Ectodermal cell (in vitro differentiated cells): ENCODE data around the gene CHRNB1.

Experiments
- H3K27ac ChIP-seq: 2 replicates; pipeline ENCODE4 v1.7.0; 2013; ENCODE audit warnings: mild to moderate bottlenecking, low read depth, low read length; ENCODE audit not compliant: insufficient read depth, poor library complexity, severe bottlenecking
- H3K27me3 ChIP-seq: 2 replicates; pipeline ENCODE4 v1.7.0; 2013; ENCODE audit warnings: mild to moderate bottlenecking, low read length; ENCODE audit not compliant: insufficient read depth, control insufficient read depth, poor library complexity, severe bottlenecking
- H3K36me3 ChIP-seq: one replicate; pipeline ENCODE4 v1.7.0; 2013; ENCODE audit warnings: low read length; ENCODE audit not compliant: control insufficient read depth, insufficient read depth
- H3K4me1 ChIP-seq: one replicate; pipeline ENCODE4 v1.7.0; 2013; ENCODE audit warnings: low read length; ENCODE audit not compliant: control insufficient read depth, insufficient read depth
- H3K4me3 ChIP-seq: 2 replicates; pipeline ENCODE4 v1.7.0; 2013; ENCODE audit warnings: low read depth, low read length, control low read depth; ENCODE audit not compliant: insufficient read depth
- H3K9me3 ChIP-seq: 2 replicates; pipeline ENCODE4 v1.7.0; 2013; ENCODE audit warnings: mild to moderate bottlenecking, low read length, moderate library complexity; ENCODE audit not compliant: control insufficient read depth
- WGBS, 2 experiments: methylation state at CpG; one replicate each; pipeline ENCODE4 v1.1.7; 2013; ENCODE audit warnings: missing lambda C conversion rate in 2 of 2; 5-methylcytosine and 5-hydroxymethylcytosine counted together

The CHRNB1 gene

GRCh38 chr17:7426203-7426863 is 18.5 kb upstream of the CHRNB1 start:
- Histone ChIP-seq H3K4me3 (no peak overlapping the region), H3K27me3 (no peaks in the 10 kb centered on the region)

GRCh38 chr17:7426896-7427489 is 17.9 kb upstream of the CHRNB1 start:
- 93 to 94% methylated on average over 29 of the region's 29 CpGs for WGBS, 2 experiments

More at GRCh38 chr17:7426203-7426863, 18.5 kb upstream of the CHRNB1 start:
- H3K9me3 ChIP-seq, result no peaks in the 10 kb centered on the region
- no peak overlapping the region for H3K27ac ChIP-seq
- H3K4me1 ChIP-seq, result no peaks in the 10 kb centered on the region
- WGBS, 2 experiments, result 94 to 95% methylated on average over 33 of the region's 33 CpGs
- H3K36me3 ChIP-seq, result no peaks in the 10 kb centered on the region

GRCh38 chr17:7427549-7427948 is 17.3 kb upstream of the CHRNB1 start:
- no peak overlapping the region for H3K4me3 ChIP-seq
- WGBS, 2 experiments, result 90 to 91% methylated on average over 7 of the region's 7 CpGs
- no peaks in the 10 kb centered on the region for H3K4me1 ChIP-seq
- H3K27me3 ChIP-seq, result no peaks in the 10 kb centered on the region
- H3K36me3 ChIP-seq, result no peaks in the 10 kb centered on the region
- H3K27ac ChIP-seq, result no peak overlapping the region
- H3K9me3 ChIP-seq, result no peaks in the 10 kb centered on the region

More at GRCh38 chr17:7426896-7427489, 17.9 kb upstream of the CHRNB1 start:
- Histone ChIP-seq H3K36me3 (no peaks in the 10 kb centered on the region), H3K27me3 (no peaks in the 10 kb centered on the region), H3K27ac (no peak overlapping the region), H3K4me3 (no peak overlapping the region), H3K9me3 (no peaks in the 10 kb centered on the region), H3K4me1 (no peaks in the 10 kb centered on the region)

GRCh38 chr17:7428557-7428956 is 16.3 kb upstream of the CHRNB1 start, which contains the start of gene SPEM3:
TSS of gene SPEM3 (plus strand) at chr17:7428857. CDS start at chr17:7428903, 46 bp downstream.
- 74 to 77% methylated on average over 5 of the region's 5 CpGs for WGBS, 2 experiments
- H3K4me1 ChIP-seq, result no peaks in the 10 kb centered on the region
- no peaks in the 10 kb centered on the region for H3K27me3 ChIP-seq
- no peaks in the 10 kb centered on the region for H3K9me3 ChIP-seq
- no peak within 1 kb of the TSS for H3K4me3 ChIP-seq
- H3K27ac ChIP-seq, result no peak within 1 kb of the TSS
- H3K36me3 ChIP-seq, result no peaks in the 10 kb centered on the region

- H3K36me3 ChIP-seq, result no peaks in the 10 kb centered on the region
- no peaks in the 10 kb centered on the region for H3K4me1 ChIP-seq
- no peak overlapping the region for H3K4me3 ChIP-seq
- H3K9me3 ChIP-seq, result no peaks in the 10 kb centered on the region
- 91% methylated on average over 10 of the region's 10 CpGs for WGBS, 2 experiments
- H3K27ac ChIP-seq, result no peak overlapping the region
- H3K27me3 ChIP-seq, result no peaks in the 10 kb centered on the region
Observed at GRCh38 chr17:7429722-7430121, 15.1 kb upstream of the CHRNB1 start.

GRCh38 chr17:7431231-7431630 is 13.6 kb upstream of the CHRNB1 start:
- H3K27ac ChIP-seq, result no peak overlapping the region
- no peaks in the 10 kb centered on the region for H3K4me1 ChIP-seq
- no peaks in the 10 kb centered on the region for H3K36me3 ChIP-seq
- no peaks in the 10 kb centered on the region for H3K9me3 ChIP-seq
- peaks cover 10% of the 10 kb centered on the region for H3K27me3 ChIP-seq
- 86 to 89% methylated on average over 1 of the region's 1 CpG for WGBS, 2 experiments
- no peak overlapping the region for H3K4me3 ChIP-seq

GRCh38 chr17:7432296-7432695 is 12.6 kb upstream of the CHRNB1 start:
- Histone ChIP-seq H3K9me3 (no peaks in the 10 kb centered on the region), H3K27me3 (peaks cover 21% of the 10 kb centered on the region), H3K27ac (no peak overlapping the region), H3K4me1 (no peaks in the 10 kb centered on the region), H3K4me3 (no peak overlapping the region), H3K36me3 (no peaks in the 10 kb centered on the region)
- WGBS, 2 experiments, result 92 to 93% methylated on average over 11 of the region's 11 CpGs

GRCh38 chr17:7435676-7436555 is 8.9 kb upstream of the CHRNB1 start:
- no peaks in the 10 kb centered on the region for H3K9me3 ChIP-seq
- WGBS, 2 experiments, result 5% methylated on average over 49 of the region's 49 CpGs
- H3K27ac ChIP-seq, result no peak overlapping the region
- peaks cover 48% of the 10 kb centered on the region for H3K27me3 ChIP-seq
- H3K4me1 ChIP-seq, result peaks cover 16% of the 10 kb centered on the region
- H3K36me3 ChIP-seq, result no peaks in the 10 kb centered on the region
- H3K4me3 ChIP-seq, result peak overlapping the region; percentile 57

GRCh38 chr17:7436556-7437368 is 8.1 kb upstream of the CHRNB1 start:
- Histone ChIP-seq H3K4me3 (peak overlapping the region; percentile 41), H3K27me3 (peaks cover 55% of the 10 kb centered on the region), H3K9me3 (no peaks in the 10 kb centered on the region), H3K36me3 (no peaks in the 10 kb centered on the region), H3K27ac (no peak overlapping the region), H3K4me1 (peaks cover 22% of the 10 kb centered on the region)
- WGBS, 2 experiments, result 2 to 3% methylated on average over 92 of the region's 92 CpGs
